Choroid plexus epithelial cell (primary cell): Measurements from ENCODE around the gene SCAPER.
A peak's percentile ranks its signal among the peaks of the same experiment; 100 is the strongest.

Source experiments
- DNase-seq: peaks from one replicate; pipeline ENCODE4 v3.0.0-alpha.2; 2010; ENCODE audit warnings: low read depth
- H3K4me3 ChIP-seq: 2 replicates; pipeline ENCODE4 v1.5.1; 2011; ENCODE audit warnings: low read depth, mild to moderate bottlenecking, control low read depth, low read length, moderate library complexity
- TF ChIP-seq, protein P1 (sequence below): conservative IDR thresholded peaks from 2 replicates; pipeline ENCODE4 v1.5.1; 2011; ENCODE audit warnings: low read depth, mild to moderate bottlenecking, control low read depth, inconsistent platforms, low read length, moderate library complexity

Gene SCAPER

GRCh38 chr15:76945494-76946093 lies 40.5 kb upstream of the SCAPER start:
- TF ChIP-seq, protein P1, sequence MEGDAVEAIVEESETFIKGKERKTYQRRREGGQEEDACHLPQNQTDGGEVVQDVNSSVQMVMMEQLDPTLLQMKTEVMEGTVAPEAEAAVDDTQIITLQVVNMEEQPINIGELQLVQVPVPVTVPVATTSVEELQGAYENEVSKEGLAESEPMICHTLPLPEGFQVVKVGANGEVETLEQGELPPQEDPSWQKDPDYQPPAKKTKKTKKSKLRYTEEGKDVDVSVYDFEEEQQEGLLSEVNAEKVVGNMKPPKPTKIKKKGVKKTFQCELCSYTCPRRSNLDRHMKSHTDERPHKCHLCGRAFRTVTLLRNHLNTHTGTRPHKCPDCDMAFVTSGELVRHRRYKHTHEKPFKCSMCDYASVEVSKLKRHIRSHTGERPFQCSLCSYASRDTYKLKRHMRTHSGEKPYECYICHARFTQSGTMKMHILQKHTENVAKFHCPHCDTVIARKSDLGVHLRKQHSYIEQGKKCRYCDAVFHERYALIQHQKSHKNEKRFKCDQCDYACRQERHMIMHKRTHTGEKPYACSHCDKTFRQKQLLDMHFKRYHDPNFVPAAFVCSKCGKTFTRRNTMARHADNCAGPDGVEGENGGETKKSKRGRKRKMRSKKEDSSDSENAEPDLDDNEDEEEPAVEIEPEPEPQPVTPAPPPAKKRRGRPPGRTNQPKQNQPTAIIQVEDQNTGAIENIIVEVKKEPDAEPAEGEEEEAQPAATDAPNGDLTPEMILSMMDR = no peak
- DNase-seq = no peak

DNA sequence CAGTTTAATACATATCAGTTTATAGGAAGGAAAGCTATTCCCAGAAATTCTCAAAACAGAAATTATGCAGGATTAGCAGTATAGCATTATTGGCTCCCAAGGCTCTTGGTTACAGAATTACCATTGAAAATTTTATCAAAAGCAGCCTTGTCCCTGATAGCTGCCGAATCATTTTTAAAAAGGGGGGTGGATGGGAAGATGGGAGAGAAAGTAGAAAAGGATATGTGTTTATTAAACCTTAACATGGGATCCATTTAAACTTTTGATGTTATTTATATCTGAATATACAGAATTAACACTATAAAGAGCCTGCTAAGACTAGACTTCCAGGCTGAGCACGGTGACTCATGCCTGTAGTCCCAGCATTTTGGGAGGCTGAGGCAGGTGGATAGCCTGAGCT lies 37.2 kb upstream of the SCAPER start:
- DNase-seq = no peak
- TF ChIP-seq, protein P1 = no peak
- no peak overlapping the region for H3K4me3 ChIP-seq

More at GRCh38 chr15:76945494-76946093, 40.5 kb upstream of the SCAPER start:
- no peak overlapping the region for H3K4me3 ChIP-seq

GRCh38 chr15:76941636-76942035 lies 36.5 kb upstream of the SCAPER start:
- no peak overlapping the region for H3K4me3 ChIP-seq
- DNase-seq = no peak
- TF ChIP-seq, protein P1 = no peak

GRCh38 chr15:76939715-76940114 lies 34.6 kb upstream of the SCAPER start:
- peak; percentile 48 for DNase-seq
- no peak overlapping the region for H3K4me3 ChIP-seq
- TF ChIP-seq, protein P1 = no peak

- TF ChIP-seq, protein P1 = no peak
- no peak overlapping the region for H3K4me3 ChIP-seq
- no peak for DNase-seq
These were observed 33.6 kb upstream of the SCAPER start for GRCh38 chr15:76938752-76939151.

DNA sequence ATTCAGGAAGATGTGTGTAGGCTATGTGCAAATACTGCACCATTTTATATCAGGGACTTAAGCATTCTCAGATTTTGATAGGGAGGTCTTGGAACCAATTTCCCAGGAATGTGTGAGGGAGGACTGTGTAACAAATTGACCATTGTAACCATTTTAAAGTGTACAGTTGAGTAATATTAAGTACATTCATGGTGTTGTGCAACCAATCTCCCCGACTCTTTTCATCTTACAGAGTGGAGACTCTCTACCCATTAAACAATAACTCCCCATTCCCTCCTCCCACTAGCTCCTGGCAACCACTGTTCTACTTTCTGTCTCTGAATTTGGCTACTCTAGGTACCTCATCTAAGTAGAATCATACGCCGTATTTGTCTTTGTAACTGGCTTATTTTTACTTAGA lies 31.5 kb upstream of the SCAPER start:
- DNase-seq = peak; percentile 8
- no peak overlapping the region for H3K4me3 ChIP-seq
- TF ChIP-seq, protein P1 = no peak

DNA sequence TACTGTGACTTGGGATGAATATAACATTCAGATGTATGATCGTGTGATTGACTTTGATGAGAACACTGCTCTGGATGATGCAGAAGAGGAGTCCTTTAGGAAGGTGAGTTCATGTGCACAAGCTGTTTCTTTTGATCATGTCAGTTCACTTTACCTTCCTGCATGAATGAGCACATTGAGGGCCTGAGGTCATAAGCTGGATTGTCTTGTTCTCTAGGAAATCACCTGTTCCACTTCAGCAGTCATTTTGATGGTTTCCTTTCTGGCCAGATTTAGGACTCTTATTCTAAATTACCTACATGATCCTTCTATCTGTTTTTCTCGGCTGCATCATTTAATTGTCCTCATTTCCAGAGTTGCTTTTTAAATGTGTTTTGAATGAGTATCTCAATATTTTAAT lies 30.5 kb upstream of the SCAPER start:
- TF ChIP-seq, protein P1 = no peak
- no peak overlapping the region for H3K4me3 ChIP-seq
- no peak for DNase-seq
